ENCODE results near the gene SCCPDH. TPM values are rescaled to one million over a fixed set of nuclear protein-coding genes. Genes with fewer than 3 reads are reported as not detected.

The SCCPDH gene
- total RNA-seq, 1 donor from 2014 or later, result 37.8 TPM

GRCh38 chr1:246786606-246787238 is 62.5 kb downstream of the SCCPDH start:
- no peak for DNase-seq (ENCODE audit: low read depth)
- no peak for TF ChIP-seq CTCF (IDR thresholded peaks at IDR 0.05; ENCODE audit: insufficient read depth, low read length, poor library complexity, severe bottlenecking)
- Histone ChIP-seq H3K36me3 (ENCODE audit: control insufficient read depth, insufficient read depth, low read length) (no peaks in the 10 kb centered on the region), H3K27me3 (ENCODE audit: control insufficient read depth, insufficient read depth, low read length) (no peaks in the 10 kb centered on the region), H3K4me3 (ENCODE audit: low read depth, low read length) (no peak overlapping the region)

DNA sequence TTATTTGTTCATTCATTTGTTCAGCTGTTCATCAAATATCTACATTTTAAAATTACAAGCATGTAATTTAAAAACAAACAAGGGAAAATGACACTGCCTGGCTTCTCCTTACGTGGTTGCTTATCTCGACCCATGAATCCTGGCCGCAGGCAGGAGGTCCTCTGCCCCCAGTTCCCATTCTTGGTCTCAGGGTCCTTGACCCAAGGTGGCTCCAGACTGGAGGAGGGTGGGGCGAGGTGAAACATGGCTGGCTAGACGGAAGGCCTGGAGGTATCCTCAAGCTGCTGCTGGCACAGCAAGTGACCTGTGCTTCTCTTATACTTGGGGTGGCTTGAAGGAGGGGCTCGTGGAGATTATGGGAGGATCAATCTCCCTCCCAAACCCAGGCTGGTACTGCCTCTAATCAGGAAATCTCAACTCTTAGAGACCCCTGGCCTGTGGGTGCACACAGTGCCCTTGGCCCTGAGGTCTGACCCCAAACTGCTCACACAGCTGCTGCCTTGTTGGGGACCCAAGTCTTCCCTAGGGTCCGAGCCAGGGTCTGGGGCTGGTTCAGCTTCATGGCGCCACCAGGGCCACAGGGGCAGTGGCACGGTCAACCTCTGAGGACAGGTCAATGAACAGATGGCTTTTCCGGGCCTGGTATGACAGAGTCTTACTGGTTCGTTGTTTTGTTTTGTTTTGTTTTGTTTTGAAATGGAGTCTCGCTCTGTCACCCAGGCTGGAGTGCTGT is 63.7 kb downstream of the SCCPDH start:
- H3K27me3 ChIP-seq (ENCODE audit: control insufficient read depth, insufficient read depth, low read length), result no peaks in the 10 kb centered on the region
- no peak overlapping the region for H3K4me3 ChIP-seq (ENCODE audit: low read depth, low read length)
- no peak for TF ChIP-seq CTCF (IDR thresholded peaks at IDR 0.05; ENCODE audit: insufficient read depth, low read length, poor library complexity, severe bottlenecking)
- H3K36me3 ChIP-seq (ENCODE audit: control insufficient read depth, insufficient read depth, low read length), result no peaks in the 10 kb centered on the region
- DNase-seq (ENCODE audit: low read depth), result no peak

GRCh38 chr1:246788895-246789338 is 64.7 kb downstream of the SCCPDH start:
- no peak for DNase-seq (ENCODE audit: low read depth)
- H3K36me3 ChIP-seq (ENCODE audit: control insufficient read depth, insufficient read depth, low read length), result no peaks in the 10 kb centered on the region
- H3K27me3 ChIP-seq (ENCODE audit: control insufficient read depth, insufficient read depth, low read length), result no peaks in the 10 kb centered on the region
- TF ChIP-seq CTCF (IDR thresholded peaks at IDR 0.05; ENCODE audit: insufficient read depth, low read length, poor library complexity, severe bottlenecking), result no peak
- H3K4me3 ChIP-seq (ENCODE audit: low read depth, low read length), result peak overlapping the region; percentile 20

DNA sequence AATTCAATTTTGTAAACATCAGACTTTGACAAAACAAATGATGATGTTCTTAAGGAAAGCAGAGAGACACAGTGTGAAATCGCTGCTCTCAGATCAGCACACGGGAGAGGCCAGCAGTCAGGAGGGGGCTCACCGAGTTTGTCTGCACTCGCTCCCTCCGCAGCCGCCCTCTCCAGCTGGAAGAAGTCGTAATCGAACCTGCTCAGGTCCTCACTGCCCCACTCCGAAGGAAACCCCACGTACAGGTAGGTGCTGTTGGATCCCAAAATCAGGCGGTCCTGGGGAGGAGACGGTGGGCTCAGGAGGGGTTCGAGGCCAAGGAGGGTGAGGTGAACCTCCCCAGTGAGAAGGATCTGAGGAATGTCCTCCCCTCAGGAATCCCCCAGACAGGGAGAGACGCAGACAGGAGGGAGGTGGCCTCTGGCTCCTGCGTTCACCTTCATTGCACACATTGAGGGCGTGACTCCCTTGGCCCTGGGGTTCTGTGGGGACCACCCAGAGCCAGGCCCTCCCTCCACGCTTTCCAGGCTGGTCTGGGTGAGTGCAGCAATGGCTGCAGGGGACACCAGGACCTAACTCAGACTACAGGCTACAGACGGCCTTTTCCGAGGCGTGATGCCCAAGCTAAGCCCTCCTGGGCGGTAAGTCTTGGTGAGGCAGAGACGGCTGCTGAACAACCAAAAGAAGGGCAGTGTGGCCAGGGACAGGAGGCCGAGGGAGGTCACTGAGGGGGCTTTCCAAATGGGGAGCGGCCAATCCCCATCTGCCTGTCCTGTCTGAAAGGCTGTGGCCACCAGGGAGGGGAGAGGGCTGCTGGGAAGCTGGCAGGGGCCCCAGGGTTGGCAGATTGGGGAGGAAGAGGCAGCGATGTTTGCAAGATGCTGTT is 65.5 kb downstream of the SCCPDH start:
- no peak for TF ChIP-seq CTCF (IDR thresholded peaks at IDR 0.05; ENCODE audit: insufficient read depth, low read length, poor library complexity, severe bottlenecking)
- no peak for DNase-seq (ENCODE audit: low read depth)
- Histone ChIP-seq H3K27me3 (ENCODE audit: control insufficient read depth, insufficient read depth, low read length) (peaks cover 3% of the 10 kb centered on the region), H3K36me3 (ENCODE audit: control insufficient read depth, insufficient read depth, low read length) (no peaks in the 10 kb centered on the region), H3K4me3 (ENCODE audit: low read depth, low read length) (no peak overlapping the region)

GRCh38 chr1:246790364-246790763 is 66.2 kb downstream of the SCCPDH start:
- Histone ChIP-seq H3K36me3 (ENCODE audit: control insufficient read depth, insufficient read depth, low read length) (no peaks in the 10 kb centered on the region), H3K4me3 (ENCODE audit: low read depth, low read length) (no peak overlapping the region), H3K27me3 (ENCODE audit: control insufficient read depth, insufficient read depth, low read length) (peaks cover 3% of the 10 kb centered on the region)
- no peak for DNase-seq (ENCODE audit: low read depth)
- TF ChIP-seq CTCF (IDR thresholded peaks at IDR 0.05; ENCODE audit: insufficient read depth, low read length, poor library complexity, severe bottlenecking), result no peak

Data from kidney epithelial cell (primary cell).